Esophagus mucosa (tissue), 1 donor: Measurements from ENCODE around the gene CRIP2. TPM values are rescaled to one million over a fixed set of nuclear protein-coding genes. Genes with fewer than 3 reads are reported as not detected.

Experiments
- ATAC-seq: fragments of 200-7000 bp; cut with Tn5 transposase; one replicate; pipeline ENCODE4 v1.9.1; 2020
- total RNA-seq: library from RNA; stranded (reverse); gene quantifications from one replicate; pipeline ENCODE4 v1.2.4, GENCODE V29; 2023
- donor health status: DM: yes; HTN: yes; CAD: no.

Gene CRIP2
- total RNA-seq, 1 donor from 2014 or later, result 51.5 TPM

DNA sequence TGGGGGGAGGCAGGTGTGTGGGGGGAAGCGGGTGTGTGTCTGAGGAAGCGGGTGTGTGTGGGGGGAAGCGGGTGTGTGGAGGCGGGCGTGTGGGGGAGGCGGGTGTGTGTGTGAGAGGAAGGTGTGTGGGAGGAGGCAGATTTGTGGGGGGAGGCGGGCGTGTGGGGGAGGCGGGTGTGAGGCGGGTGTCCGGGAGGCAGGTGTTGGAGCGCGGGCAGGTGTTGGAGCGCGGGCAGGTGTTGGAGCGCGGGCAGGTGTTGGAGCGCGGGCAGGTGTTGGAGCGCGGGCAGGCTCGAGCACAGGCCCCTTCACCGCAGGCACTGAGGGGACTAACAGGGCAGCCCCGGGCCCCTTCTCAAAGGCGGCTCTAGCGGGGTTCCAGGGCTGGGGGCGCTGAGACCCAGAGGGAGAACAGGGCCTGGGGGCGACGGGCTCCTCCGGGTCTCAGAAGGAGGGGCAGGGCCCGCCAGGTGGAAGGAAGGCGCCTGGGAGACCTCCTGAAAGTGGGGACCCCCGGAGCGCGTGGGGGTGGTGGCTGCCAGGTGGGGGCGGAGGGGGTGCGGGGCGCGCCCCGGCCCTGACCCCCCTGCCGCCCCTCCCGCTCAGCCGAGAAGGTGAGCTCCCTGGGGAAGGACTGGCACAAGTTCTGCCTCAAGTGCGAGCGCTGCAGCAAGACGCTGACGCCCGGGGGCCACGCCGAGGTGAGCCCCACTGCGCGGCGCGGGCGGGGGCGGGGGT, 3.2 kb downstream of the CRIP2 start:
- no peak for ATAC-seq

DNA sequence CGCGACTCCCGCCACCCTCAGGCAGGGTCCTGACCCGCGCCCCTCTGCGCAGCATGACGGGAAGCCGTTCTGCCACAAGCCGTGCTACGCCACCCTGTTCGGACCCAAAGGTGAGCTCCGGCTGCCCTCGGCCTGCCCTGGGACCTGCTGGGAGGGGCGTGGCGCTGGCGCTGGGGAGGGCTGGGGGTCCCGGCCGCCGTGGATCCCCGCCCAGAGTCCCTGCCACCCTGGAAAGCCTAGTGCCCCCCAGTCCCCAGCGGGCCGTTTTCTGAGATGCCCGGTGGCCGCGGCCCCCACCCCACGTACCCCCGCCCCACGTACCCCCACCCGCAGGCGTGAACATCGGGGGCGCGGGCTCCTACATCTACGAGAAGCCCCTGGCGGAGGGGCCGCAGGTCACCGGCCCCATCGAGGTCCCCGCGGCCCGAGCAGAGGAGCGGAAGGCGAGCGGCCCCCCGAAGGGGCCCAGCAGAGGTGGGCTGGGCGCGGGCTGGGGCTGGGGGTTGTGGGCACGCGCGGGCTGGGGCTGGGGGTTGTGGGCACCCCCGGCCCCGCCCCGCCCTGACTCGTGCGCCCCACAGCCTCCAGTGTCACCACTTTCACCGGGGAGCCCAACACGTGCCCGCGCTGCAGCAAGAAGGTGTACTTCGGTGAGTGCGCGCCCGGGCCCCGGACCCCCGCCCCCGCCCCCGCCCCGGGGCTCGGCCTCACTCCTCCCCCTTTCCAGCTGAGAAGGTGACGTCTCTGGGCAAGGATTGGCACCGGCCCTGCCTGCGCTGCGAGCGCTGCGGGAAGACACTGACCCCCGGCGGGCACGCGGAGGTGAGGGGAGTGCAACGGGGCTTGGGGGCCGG, 4.0 kb downstream of the CRIP2 start:
- ATAC-seq, result no peak

DNA sequence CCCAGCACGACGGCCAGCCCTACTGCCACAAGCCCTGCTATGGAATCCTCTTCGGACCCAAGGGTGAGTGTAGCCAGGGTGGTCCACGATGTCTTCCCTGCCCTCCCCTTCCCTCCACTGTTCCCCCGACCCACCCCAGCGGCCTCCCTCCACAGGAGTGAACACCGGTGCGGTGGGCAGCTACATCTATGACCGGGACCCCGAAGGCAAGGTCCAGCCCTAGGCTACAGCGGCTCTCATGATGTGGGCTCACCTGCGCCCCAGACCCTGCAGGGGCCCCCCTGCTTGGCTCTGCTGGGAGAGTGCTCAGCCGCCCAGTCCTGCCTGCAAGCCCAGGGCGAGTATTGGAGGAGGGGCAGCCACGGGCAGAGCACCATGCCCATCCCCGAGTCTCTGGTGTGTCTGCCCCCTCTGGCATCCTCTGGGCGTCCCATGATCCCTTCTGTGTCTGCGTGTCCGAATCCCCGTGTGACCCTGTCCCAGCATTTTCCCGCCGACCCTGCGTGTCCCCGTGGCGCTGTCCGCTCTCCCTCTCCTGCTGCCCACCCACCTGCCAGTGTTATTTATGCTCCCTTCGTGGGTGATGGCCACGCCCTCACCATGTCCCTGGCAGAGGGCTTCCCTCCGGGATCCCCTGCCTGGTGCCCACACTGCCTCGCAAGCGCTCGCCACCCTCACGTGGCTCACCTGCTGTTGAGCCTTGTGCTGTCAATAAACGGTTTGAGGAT, 5.0 kb downstream of the CRIP2 start:
- no peak for ATAC-seq

DNA sequence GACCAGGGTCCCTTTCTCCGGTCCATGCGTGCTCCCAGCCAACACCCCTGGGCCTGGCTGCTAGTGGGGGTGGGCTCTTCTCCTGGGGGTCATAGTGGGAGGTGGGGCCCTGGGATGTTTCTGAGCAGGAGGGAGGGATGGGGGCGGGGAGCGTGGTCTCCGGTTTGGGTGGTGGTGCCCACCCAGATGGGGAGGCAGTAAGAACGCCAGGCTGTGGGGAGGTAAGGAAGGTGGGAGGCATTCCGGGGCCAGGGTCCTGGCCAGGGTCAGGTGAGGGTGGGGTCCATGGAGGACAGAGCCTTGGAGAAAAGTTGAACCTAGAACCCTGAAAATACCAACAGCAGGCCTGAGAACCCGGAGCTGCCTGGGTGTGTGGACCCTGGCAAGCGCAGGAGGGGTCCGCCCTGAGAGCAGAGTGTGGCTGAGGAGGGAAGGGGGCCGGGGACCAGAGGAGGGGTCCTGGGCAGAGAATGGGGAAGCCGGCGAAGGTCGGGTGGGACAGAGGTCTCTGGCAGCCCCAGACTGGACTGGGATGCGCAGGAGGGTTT, 5.7 kb downstream of the CRIP2 start:
- no peak for ATAC-seq

DNA sequence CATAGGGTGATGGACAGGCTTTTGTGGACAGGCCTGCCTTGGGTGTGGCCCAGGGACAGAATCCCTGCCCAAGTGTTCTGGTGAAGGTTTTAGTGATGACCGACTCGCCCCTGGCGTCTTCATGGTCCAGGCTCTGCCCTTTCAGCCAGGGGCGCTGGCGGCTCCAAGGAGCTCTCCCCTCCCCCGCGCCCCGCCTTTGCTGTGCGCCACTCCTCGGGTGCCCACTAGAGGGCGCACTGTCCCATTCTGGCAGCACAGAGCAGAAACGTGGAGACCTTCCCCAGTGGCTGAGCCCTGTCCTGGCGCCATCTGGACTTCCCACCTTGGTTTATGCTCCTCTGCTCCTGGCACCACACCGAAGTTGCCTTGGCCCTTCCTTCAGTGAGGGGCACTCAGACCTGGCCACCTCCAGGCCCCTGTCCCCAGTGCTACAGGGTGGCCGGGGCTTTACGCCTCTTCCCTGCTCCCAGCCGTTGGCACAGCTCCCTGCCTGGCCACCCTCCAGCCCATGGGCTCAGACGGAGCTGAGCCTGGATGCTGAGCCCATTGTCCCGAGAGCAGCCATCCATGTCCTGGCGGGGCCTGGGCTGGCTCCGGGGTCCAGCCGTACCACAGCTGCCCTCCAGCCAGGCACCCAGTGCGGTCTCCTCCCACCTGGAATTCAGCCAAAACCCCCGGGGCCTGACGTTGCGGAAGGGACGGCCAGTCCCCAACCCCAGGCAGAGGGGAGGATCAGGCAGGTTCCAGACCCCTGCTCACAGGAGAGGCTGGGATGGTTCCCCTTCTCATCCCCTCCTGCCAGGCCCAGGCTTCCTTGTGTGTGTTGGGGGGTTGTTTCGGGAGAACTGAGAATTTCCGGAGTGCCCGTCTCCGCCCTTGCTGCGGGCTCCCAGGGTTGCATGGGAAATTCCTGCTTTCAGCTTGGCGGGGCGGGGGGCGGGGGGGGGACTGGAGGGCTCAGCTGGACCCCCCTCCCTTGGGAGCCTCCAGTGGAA, 6.5 kb downstream of the CRIP2 start:
- peak; percentile 71 for ATAC-seq

DNA sequence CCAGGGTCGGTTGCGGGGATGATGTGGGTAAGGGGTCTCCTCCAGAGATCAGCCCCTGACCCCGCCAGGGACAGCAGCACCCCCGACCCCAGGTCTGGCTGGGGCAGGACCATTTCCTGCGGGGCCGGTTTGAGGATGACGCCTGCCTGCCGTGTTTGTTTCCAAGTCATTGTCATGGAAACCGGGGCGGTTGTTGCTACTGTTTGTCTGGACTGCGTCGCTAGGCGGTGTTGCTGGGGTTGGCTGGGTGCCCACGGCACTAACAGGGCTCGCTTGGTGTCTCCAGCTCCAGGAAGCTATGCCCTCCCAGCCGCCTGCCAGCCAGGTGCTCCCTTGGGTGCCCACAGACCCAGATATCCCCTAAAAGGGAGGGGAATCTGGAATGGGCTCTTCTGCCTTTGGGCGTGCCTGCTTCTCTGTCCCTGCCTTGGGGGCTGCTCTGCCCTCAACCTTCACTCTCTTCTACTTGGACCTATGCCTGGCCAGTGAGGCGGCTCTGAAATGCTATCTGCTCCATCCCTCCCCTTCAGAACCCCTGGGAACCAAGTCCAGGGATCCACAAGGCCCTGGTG, 7.4 kb downstream of the CRIP2 start:
- ATAC-seq, result peak; percentile 64

DNA sequence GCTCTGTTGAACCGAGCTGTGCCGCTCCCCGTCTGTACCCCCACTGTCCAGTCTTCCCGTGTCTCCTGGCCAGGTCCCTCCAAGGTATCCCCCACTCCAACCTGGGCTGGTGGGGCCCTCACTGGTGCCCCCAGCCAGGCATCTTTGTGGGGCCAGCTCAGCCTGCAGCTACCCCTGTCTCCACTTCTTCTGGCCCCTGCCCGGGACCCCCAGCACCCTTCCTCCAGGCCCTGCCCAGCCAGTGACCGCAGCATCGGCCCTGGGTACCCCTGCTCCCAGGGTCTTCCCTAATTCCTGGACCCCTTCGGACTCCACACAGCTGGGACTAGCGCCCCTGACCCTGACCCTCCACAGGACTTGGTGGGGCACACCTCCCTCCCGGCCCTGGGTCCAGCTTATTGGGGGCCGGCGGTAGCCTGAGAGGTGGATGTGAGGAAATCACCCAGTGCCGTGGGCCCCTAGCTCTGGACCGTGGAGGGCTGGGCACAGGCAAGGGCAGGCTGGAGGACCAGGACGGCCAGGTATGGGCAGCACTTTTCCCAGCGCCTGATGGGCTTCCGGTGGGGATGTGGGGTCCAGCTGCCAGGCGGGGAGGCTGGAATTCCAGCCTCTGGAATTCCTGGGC, 8.0 kb downstream of the CRIP2 start:
- no peak for ATAC-seq

DNA sequence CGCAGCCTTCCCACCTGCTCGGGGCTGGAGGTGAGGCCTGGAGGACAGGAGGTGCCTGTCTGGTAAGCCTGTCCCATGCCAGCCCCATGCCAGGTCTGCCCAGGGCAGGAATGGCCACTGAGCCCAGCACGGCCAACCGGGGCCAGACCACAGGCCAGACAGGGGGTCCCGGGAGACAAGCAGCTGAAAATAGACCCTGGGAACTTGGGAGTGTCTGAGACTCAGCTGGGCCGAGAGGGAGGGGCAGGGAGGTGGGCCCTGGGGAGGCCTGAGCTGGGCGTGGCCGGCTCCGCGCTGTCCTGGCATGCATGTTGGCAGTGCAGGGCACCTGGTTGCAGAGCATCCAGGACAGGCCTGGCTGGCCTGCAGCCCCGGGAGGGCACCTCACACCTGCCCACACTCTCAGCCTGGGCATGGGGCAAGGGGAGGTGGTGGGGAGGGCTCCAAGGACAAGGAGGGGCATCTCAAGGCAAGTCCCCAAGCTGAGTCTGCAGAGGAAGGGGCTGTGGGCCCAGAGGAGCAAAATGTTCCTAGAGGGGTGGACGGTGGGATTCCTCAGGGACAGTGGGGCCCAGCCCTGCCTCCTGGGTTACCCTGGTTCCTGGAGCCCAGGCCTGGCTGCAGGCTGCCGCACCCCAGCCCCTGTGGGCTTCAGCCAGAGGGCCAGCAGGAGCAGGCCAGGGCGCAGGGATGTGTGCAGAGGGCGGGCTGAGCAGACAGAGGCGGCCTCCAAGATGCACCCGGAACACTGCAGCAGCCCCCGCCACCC, 8.9 kb downstream of the CRIP2 start:
- ATAC-seq, result peak; percentile 31

DNA sequence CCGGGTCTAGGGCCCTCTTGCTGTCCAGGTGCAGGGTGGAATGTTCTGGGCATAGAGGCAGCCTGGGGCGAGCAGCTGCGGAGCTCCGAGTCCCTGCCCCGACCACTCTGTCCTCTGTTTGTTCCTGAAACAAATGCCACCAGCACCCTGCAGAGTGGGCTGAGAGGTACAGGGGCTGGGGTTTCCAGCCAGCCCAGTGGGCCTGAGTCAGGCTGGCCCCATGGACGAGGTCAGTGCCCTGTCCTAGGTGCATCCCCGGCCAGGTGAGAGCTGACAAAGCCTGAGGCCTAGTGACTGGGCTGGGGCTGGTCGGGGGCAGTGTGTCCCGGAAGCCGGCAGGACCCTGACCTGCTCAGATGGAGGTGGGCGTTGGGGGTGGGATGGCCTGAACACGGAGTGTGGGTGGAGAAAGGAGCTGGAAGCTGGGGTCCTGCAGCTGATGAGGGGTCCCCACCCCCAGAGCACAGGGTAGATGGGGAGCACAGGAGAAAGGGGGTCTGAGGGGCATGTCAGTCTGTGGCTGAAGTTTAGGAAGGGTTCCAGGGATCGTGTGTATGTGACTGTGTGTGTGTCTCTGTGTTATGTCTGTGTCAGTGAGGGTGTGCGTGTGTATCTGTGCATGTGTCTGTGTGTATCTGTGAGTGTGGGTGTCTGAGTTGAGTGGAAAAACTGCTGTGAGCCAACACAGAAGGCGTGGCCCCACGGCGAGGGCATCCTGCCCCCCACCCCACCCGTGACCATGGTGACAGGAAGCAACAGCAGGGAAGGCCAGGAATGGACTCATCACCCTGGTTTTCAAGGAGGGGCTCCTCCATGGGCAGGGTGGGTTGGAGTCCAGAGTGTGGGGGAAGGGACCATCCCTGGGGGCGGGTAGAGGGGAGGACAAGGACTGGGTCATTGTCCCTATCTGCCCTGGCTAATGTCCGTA, 9.7 kb downstream of the CRIP2 start:
- no peak for ATAC-seq

DNA sequence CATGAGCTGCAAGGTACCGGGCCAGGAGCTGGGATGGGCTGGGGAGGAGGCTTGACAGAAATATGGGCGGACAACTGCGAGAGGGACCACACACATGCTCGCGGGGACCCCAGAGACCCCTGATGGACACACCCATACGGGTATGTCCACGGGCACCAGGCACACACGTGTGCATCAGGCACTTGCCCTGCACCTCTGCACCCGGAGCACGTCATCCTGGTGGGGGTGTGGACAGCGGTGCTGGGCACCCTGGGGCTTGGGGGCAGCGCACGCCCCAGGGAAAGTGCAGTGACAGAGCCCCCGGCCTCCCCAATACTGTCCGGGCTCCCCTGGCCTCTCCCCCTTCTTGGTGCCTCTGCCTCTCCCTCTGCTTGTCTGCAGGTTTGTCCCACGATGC, 10.4 kb downstream of the CRIP2 start:
- no peak for ATAC-seq

DNA sequence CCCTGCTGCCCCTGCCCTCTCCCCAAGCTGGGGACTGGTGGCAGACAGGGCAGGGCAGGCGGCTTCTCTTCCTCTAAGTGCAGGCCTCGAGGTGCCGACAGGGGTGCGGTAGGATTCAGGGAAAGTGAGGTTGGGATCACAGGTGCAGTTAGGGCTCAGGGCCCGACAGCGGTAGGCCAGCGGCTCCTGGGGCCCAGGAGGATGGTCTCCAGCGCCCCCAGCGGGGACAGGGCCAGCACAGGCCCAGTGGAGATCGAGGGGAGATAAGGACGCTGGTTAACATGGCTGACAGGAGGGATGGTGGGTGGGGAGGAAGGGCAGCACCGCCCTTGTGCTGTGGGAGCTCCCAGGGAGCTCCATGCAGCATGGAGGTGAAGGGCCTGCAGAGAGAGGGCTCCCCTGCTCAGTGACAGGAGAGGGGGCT, 11.1 kb downstream of the CRIP2 start:
- ATAC-seq, result no peak

DNA sequence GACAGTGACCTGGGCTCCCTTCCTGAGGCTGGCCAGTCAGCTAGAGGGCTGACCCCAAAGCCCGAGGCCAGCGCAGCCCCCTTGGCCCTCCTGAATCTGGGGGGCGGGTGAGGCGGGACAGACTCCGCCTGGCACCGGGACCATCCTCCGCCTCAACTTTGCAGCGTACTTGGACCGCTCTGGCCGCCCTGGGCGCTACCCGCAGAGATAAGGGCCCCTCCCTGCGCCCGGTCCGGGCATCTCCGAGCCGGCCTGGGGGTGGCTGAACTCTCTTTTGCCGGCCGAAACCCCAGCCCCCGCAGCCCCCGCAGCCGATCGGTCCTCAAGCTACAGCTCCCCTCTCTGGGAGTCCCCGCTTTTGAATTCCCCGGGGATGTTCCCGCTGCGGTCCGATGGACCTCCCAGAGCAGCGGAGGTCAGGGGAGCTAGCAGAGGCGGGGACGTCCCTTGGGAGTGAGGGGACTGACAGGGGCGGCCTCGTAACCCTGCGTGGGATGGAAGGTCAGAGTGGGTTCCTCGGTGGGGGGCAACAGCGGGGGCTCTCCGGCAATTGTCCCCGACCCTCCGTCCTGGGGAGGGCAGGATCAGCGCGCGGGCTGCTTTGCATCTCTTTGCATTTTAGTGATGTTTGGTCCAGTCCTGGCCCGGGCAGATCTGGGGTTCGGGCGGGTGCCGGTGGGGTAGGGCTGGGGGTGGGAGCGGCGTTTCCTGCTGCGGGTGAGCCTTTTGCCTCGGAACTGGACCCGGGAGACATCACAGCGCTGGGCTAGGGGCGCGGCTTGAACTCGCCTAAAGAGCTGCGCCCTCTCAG, 11.7 kb downstream of the CRIP2 start, which contains the start of gene CRIP1:
Gene CRIP1 (plus strand): TSS at position 724 of the 811 bp plus-strand sequence. CDS start 374 bp downstream, outside the sequence.
- no peak for ATAC-seq

DNA sequence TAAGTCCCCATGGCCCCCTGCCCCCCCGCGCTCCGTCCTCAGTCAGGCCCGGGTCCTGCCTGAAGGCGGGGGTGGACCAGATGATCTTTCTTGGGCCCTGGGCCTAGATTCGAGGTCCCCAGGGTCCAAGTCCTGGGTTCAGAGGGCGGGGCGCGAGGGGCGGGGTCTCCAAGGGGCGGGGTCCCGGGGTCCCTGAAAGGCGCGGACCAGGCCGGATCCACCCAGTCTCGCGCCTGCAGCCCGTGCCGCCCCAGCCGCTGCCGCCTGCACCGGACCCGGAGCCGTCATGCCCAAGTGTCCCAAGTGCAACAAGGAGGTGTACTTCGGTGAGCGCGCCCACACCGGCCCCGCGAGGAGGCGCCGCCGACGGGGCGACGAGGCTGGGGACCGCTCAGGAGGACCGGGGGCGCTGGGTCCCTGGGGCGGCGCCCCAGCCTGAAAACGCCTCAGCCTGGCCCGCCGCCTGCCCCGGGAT, 12.4 kb downstream of the CRIP2 start:
- no peak for ATAC-seq

DNA sequence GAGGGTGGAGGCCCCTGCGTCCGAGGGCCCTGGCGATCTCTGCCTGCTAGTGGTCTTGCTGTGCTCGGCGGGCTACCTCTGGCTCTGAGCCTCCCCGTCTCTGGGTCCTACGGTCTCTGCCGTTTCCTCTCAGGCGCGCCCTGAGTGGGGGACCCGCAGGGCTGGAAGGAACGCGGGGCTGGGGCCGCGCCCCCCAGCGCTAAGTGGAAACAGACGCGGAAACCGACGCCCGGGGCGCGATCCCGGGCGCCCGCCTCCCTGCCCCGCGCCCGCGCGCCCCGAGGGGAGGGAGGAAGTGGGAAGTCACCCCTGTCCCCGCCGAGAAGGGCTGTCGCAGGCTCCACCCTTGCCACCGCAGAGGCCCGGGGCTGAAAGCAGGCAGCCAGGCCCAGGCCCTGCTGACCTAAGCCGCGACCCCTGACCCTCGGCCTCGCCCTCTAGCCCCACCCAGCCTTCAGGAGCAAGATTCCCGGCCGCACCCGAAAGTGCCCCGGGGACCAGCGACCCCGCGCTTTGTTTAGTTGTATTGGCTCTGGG, 12.9 kb downstream of the CRIP2 start:
- no peak for ATAC-seq

DNA sequence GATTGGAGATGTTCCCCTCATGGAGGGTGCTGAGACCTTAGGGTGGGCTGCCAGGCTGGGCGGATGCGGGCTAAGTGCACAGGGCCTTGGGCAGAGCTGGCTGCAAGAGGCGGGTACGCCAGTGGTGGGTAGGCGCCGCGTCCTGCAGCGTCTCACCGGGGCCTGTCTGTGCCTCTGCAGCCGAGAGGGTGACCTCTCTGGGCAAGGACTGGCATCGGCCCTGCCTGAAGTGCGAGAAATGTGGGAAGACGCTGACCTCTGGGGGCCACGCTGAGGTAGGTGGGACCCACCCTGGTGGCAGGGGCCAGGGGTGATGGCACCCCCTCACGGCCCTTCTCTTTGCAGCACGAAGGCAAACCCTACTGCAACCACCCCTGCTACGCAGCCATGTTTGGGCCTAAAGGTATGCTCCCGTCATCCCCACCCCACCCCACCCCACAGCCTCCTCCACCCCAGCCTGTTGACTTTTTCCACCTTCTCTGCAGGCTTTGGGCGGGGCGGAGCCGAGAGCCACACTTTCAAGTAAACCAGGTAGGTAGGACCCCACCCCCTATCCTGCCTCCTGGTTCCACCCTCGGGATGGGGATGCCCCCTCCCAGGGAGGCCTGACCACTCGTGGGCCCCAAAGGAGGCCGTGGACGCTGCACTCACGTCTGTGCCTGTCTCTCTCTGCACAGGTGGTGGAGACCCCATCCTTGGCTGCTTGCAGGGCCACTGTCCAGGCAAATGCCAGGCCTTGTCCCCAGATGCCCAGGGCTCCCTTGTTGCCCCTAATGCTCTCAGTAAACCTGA, 13.6 kb downstream of the CRIP2 start:
- ATAC-seq, result no peak

DNA sequence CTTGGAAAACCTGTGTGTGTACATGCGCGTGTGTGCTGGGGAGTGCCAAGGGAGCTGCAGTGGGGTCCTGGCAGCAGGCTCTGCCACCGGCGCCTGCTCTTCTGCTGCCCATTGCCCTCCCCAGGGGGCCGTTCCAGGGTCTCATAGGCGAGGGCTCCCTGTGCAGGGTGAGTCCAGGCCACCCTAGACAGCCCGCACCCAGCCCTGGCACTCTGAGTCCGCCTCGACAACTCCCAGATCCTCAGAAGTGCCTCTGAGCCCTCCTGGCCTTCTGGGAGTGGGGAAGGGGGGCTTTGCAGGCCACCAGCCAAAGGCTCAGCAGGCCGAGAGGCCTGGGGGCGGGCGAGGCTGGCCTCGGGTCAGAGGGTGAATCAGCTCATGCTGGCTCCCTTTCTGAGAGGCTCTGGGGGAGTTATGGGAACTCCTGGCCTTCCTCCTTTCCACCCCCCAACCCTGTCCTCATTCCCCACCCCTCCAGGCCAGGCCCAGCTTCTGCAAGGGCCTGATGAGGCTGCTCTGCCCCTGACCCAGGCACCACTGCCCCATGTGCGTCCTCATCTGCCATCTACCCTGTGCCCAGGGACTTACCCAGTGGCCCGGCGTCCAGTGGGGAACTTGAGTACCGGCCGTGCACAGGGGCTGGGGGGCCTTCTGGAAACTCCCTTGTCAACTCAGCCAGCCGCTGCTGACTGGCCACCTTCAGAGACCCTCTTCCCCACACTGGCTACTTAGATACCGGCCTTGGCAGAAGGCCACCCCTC, 14.3 kb downstream of the CRIP2 start:
- no peak for ATAC-seq
